SJCRH30 (cell line): ENCODE data around the gene HEATR5B. TPM values are rescaled to one million over a fixed set of nuclear protein-coding genes. Genes with fewer than 3 reads are reported as not detected.
"Not testable (repeated sequence)": the region's sequence is repeated elsewhere in the genome, so short reads cannot be mapped to it uniquely, and the experiment has no call there.

Source experiments
- DNase-seq, 2 experiments: peaks; one replicate each; pipeline ENCODE4 v3.0.0-alpha.2; 2015 to 2020
- H3K27ac ChIP-seq: fragments of 250-450 bp; sonication (Bioruptor Pico); 2 replicates; pipeline ENCODE4 v1.5.1; 2020; ENCODE audit warnings: mild to moderate bottlenecking, moderate library complexity
- H3K27me3 ChIP-seq: fragments of 250-450 bp; sonication (Bioruptor Pico); 2 replicates; pipeline ENCODE4 v1.5.1; 2020; ENCODE audit warnings: mild to moderate bottlenecking, moderate library complexity
- H3K36me3 ChIP-seq: fragments of 250-450 bp; sonication (Bioruptor Pico); 2 replicates; pipeline ENCODE4 v1.5.1; 2020; ENCODE audit warnings: mild to moderate bottlenecking, moderate library complexity
- H3K4me1 ChIP-seq: fragments of 250-450 bp; sonication (Bioruptor Pico); 2 replicates; pipeline ENCODE4 v1.5.1; 2020; ENCODE audit warnings: mild to moderate bottlenecking, moderate library complexity
- H3K4me3 ChIP-seq: fragments of 250-450 bp; sonication (Bioruptor Pico); 2 replicates; pipeline ENCODE4 v1.5.1; 2020; ENCODE audit warnings: mild to moderate bottlenecking, moderate library complexity
- H3K9me3 ChIP-seq: fragments of 250-450 bp; sonication (Bioruptor Pico); replicated peaks from 2 replicates; pipeline ENCODE4 v1.5.1; 2020; ENCODE audit warnings: mild to moderate bottlenecking, moderate library complexity
- total RNA-seq: library from RNA; depleted of rRNA; stranded (reverse); fragments of >200 nt; shearing (Covaris generic); gene quantifications from 2 replicates; pipeline ENCODE4 v1.2.3, GENCODE V29; 2014

Gene HEATR5B
- total RNA-seq, 1 experiment from 2014 or later, result 23.9 TPM

DNA sequence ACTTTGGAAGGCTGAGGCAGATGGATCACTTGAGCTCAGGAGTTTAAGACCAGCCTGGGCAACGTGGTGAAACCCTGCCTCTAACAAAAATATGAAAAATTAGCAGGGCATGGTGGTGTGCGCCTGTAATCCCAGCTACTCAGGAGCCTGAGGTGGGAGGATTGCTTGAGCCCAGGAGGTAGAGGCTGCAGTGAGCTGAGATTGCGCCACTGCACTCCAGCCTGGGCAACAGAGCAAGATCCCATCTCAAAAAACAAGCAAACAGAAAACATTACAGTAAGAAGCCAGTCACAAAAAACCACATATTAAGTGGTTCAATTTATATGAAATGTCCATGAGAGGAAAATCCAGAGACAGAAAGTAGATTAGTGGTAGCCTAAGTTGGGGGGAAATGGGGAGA is 105.2 kb downstream of the HEATR5B start:
- H3K4me3 ChIP-seq, H3K4me1 ChIP-seq, H3K36me3 ChIP-seq, DNase-seq, H3K27ac ChIP-seq, H3K27me3 ChIP-seq, H3K9me3 ChIP-seq: not testable (repeated sequence)

DNA sequence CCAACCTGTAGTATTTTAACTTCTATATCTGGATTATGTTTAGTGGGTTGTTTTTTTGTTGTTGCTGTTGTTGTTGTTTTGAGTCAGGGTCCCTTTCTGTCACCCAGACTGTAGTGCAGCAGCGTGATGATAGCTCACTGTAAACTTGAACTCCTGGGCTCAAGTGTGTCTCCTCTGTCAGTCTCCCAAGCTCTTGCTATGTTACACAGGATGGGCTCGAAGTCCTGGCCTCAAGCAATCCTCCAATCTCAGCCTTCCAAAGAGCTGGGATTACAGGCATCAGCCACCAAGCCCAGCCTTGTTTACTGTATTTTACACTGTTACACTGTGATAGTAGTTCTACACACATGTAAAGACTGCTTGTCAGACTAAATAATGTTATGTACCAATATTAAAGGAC is 108.1 kb downstream of the HEATR5B start:
- Histone ChIP-seq H3K36me3 (no peaks in the 10 kb centered on the region), H3K27me3 (no peaks in the 10 kb centered on the region), H3K27ac (no peak overlapping the region), H3K9me3 (no peaks in the 10 kb centered on the region), H3K4me1 (no peaks in the 10 kb centered on the region), H3K4me3 (no peak overlapping the region)
- DNase-seq, result no peak

DNA sequence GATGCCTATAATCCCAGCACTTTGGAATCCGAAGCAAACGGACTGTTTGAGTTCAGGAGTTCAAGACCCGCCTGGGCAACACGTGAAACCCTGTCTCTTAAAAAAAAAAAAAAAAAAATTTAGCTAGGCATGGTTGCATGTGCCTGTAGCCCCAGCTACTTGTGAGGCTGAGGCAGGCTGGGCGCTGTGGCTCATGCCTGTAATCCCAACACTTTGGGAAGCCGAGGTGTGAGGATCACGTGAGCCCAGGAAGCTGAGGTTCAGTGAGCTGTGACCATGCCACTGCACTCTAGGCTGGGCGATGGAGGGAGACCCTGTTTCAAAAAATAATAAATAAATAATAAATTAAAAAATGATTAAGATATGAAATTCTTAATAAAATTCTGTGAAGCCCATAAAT is 108.9 kb downstream of the HEATR5B start:
- no peak for DNase-seq
- H3K27me3 ChIP-seq, result no peaks in the 10 kb centered on the region
- H3K9me3 ChIP-seq, result no peaks in the 10 kb centered on the region
- H3K4me1 ChIP-seq, result no peaks in the 10 kb centered on the region
- H3K4me3 ChIP-seq, result no peak overlapping the region
- H3K27ac ChIP-seq, result no peak overlapping the region
- no peaks in the 10 kb centered on the region for H3K36me3 ChIP-seq

DNA sequence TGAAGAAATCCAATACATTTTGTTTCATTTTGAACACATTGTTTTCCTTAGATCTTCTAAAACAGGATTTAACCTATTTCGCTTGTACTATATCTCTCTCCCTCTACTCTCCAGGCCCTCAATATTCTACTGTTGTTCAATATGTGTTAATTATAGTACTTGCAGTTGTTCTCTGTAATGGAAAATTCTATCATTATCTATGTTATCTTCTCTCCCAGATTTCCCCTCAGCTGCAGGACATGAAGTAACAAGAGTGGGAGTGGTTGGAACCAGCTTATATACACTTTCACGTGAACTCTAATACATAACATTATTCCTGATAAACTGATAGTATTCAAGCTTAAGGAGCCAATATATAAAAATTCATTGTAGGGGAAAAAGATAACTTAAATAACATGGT is 110.9 kb downstream of the HEATR5B start:
- H3K4me3 ChIP-seq, result no peak overlapping the region
- H3K9me3 ChIP-seq, result no peaks in the 10 kb centered on the region
- no peak for DNase-seq
- no peaks in the 10 kb centered on the region for H3K36me3 ChIP-seq
- no peak overlapping the region for H3K27ac ChIP-seq
- H3K4me1 ChIP-seq, result no peaks in the 10 kb centered on the region
- no peaks in the 10 kb centered on the region for H3K27me3 ChIP-seq

DNA sequence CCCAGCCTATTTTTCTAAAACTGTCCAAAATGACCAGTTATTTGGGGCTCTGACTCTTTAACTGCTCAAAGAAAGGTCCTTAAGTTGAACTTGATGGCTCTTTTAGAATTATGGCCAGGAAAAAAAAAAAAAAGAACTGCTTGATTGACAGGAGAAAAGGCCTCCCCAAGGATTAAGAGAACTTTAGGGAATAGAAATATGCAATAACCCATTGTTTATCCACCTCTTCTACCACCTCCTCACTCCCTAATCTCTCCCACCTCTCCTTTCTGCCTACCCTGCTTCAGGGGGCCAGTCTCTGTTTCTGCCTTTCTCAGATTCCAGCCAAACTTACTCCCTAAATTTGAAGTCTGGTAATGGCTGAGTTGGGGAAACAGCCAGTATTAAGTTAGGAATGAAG is 112.2 kb downstream of the HEATR5B start:
- Histone ChIP-seq H3K27me3 (no peaks in the 10 kb centered on the region), H3K4me1 (no peaks in the 10 kb centered on the region; the same call in 1 of the 2 replicates), H3K9me3 (no peaks in the 10 kb centered on the region), H3K4me3 (no peak overlapping the region), H3K27ac (no peak overlapping the region), H3K36me3 (no peaks in the 10 kb centered on the region)
- DNase-seq, result no peak

DNA sequence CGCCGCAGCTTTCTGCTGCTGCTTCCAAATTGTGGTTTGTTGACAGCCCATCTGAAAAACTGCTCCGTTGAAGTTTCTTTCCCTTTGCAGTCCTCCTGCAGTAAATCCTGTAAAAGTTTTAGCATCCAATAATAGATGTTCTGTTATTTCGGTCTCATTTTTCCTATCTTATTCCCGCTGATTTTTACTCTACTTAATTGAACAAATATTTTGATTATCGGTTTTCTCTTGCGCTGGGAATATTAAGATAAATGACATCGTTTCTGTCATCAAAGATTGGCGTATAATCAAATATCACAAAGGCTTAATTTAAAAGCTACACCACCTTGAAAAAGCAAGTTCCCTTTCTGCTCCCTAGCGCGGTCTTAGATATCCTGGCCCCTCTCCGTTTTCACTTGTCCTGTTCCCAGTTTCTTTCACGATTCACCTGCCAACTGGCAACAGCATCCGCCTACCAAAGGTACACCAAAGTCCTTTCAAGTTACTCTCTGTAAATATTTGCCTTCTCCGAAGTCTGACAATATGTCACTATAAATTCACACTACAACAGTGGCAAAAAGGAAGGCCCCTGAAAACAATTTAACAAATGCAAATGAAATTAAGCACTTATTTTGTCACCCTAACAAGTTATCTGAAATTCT is 116.8 kb downstream of the HEATR5B start:
- H3K4me3 ChIP-seq, result peak overlapping the region; percentile 94
- no peaks in the 10 kb centered on the region for H3K36me3 ChIP-seq
- H3K9me3 ChIP-seq, result no peaks in the 10 kb centered on the region
- H3K27ac ChIP-seq, result peak overlapping the region; percentile 60
- DNase-seq, result peak in 1 of 2 experiments; percentile 21
- no peaks in the 10 kb centered on the region; the same call in 1 of the 2 replicates for H3K4me1 ChIP-seq
- H3K27me3 ChIP-seq, result no peaks in the 10 kb centered on the region

DNA sequence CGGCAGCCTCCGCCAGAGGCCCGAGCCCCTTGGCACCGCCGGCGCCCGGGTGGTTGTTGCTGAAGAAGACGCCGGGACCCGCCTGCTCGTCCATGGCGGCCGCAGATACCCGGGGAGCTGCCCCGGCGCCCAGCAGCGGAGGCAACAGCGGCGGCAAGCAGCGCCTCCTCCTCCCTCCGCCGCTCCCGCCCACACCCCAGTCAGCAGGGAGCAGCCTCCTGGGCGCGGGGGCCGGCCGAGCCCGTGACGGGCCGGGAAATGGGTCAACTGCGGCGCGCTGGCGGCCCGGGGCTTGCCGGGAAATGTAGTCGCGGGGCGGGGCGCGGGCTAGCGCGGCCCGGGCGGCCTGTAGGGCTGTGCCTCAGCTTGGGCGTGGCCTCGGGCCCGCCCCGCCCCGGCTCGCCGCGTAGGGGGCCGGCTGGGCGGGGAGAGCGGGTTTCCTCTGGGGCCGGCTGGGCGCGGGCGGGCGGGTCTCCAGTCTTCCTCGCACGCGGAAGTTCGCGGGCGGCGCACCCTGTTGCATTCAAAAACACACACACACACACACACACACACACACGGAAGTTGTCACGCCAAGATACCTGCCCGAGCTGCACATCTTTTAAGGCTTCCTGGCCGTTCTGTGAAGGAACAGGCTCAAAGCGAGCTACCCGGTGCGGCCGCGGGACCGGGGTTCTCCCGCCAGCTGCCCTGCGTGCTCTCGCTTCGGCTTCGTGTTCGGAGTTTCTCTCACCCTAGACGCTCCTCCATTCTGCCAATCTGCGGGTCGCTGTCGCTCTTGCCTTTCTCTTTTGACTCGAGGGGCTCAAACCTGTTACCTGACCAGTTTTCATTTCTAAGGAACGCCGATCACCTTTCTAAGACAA is 117.6 kb downstream of the HEATR5B start, which contains the start of gene STRN:
TSS of gene STRN (minus strand) at position 167 of the 866 bp plus-strand sequence. CDS start at position 94, 73 bp downstream.
- H3K4me3 ChIP-seq, result peak within 1 kb of the TSS; percentile 94
- no peaks in the 10 kb centered on the region for H3K36me3 ChIP-seq
- H3K4me1 ChIP-seq, result no peaks in the 10 kb centered on the region; the same call in 1 of the 2 replicates
- no peaks in the 10 kb centered on the region for H3K9me3 ChIP-seq
- peak; percentile 97 to 98 for DNase-seq
- H3K27ac ChIP-seq, result peak within 1 kb of the TSS; percentile 60
- H3K27me3 ChIP-seq, result no peaks in the 10 kb centered on the region

DNA sequence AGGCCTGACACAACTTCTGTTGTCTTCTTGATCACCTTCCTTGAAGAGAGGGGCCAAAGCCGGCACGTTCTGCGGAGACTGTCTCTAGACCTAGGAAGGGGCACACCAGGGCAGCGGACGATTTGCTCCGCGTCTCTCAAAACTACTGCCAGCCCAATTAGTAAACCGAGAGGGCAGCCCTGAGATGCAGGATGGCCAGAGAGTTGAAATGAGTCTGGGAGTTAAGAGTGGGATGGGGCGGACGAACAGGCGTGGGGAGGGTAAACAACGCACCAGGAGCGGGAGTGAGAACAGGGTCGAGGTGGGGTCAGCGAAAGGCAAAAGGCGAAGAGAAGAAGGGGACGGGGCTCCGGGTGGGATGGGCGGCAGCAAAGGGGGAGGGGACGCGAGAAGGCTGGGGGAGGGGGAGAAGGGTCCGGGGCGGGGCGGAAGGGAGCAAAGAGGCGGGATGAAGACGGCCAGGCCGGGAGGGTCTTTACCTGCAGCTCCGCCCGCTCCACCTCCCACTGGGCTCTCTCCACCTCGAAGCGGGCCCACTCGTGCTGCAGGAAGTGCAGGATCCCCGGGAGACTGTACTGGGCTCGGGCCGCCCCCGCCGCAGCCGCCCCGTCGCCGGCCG is 118.3 kb downstream of the HEATR5B start:
- Histone ChIP-seq H3K27ac (peak overlapping the region; percentile 34; the same call in 1 of the 2 replicates), H3K4me3 (peak overlapping the region; percentile 94), H3K27me3 (no peaks in the 10 kb centered on the region), H3K36me3 (no peaks in the 10 kb centered on the region), H3K9me3 (no peaks in the 10 kb centered on the region), H3K4me1 (no peaks in the 10 kb centered on the region; the same call in 1 of the 2 replicates)
- peak; percentile 67 to 68 for DNase-seq

DNA sequence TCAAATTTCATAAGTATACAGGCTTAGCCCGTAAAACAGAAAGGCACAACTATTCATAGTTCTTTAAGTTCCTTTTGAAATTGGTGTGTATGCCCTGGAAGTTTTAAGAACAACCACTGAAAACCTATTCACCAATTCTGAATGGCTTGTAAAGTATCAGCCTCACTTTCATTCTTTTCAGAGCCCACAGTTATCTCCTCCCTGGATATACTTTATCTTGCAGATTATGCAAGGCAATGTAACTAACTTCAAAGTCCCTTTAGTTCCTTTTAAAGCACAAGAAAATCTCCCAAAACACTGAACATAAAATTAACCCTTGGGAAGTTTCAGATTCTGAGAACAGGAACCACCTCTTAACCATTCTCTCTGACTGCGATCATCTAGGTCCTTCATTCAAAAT is 119.0 kb downstream of the HEATR5B start:
- peak overlapping the region; percentile 94 for H3K4me3 ChIP-seq
- H3K27me3 ChIP-seq, result no peaks in the 10 kb centered on the region
- H3K9me3 ChIP-seq, result no peaks in the 10 kb centered on the region
- no peaks in the 10 kb centered on the region; the same call in 1 of the 2 replicates for H3K4me1 ChIP-seq
- H3K36me3 ChIP-seq, result peaks cover 4% of the 10 kb centered on the region; the same call in 1 of the 2 replicates
- peak overlapping the region; percentile 34; the same call in 1 of the 2 replicates for H3K27ac ChIP-seq
- no peak for DNase-seq

DNA sequence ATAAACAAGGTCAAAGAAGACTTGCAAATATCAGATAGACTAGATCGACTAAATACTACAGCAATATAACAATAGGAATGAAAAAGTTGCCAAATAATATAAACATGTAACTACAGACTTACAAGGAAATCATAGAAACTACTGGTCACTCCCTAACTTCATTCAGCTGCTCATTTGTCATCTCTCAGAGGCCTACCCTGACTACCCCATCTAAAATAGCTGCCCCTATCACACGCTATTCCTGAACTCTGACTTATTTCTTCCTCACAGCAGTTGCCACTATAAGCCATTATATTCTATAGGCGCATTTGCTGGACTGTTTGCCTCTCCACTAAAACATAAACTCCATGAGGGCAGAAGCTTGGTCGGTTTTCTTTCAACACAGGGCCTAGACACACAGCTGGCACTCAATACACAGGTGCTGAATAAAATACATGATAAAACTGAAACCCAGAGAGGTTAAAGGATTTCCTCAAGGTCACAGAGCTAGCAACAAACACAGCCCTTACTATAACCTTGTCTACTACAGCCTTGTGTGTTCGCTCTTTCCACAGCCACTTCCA is 119.6 kb downstream of the HEATR5B start:
- DNase-seq, result no peak
- Histone ChIP-seq H3K4me3 (peak overlapping the region; percentile 94), H3K27me3 (no peaks in the 10 kb centered on the region), H3K36me3 (peaks cover 4% of the 10 kb centered on the region; the same call in 1 of the 2 replicates), H3K27ac (no peak overlapping the region), H3K4me1 (no peaks in the 10 kb centered on the region; the same call in none of the 2 replicates), H3K9me3 (no peaks in the 10 kb centered on the region)

DNA sequence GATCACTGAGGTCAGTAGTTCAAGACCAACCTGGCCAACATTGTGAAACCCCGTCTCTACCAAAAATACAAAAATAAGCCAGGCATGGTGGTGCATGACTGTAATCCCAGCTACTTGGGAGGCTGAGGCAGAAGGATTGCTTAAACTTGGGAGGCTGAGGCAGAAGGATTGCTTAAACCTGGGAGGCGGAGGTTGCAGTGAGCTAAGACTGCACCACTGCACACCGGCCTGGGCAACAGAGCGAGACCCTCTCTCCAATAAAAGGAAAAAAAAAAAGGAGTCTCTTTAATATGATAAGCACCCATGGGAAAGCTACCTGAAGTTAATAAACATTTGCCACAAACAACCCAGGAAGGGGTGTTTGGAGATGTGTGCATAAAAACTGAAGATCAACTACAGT is 120.4 kb downstream of the HEATR5B start:
- Histone ChIP-seq H3K9me3 (no peaks in the 10 kb centered on the region), H3K27me3 (no peaks in the 10 kb centered on the region), H3K4me3 (no peak overlapping the region), H3K36me3 (peaks cover 7% of the 10 kb centered on the region), H3K27ac (no peak overlapping the region), H3K4me1 (no peaks in the 10 kb centered on the region; the same call in none of the 2 replicates)
- no peak for DNase-seq

DNA sequence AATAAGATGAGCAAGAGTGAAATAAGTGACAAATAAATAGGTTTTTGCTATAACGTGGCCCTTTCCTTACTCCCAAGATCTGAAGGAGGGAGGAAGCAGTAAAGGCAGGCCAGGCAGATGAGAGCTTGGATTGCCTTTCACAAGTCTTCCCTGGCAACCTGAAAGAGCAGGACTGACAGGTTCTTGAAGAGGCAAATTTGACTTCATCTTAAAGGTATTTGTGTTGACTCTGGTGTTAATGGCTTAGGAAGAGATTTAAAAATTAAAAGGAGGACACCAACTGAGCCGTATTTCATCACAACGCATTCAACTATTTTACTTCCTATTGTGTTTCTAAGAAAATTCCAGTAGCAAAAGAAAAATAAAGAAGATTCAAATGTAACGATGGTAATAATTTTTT is 121.1 kb downstream of the HEATR5B start:
- H3K4me3 ChIP-seq, result no peak overlapping the region
- no peaks in the 10 kb centered on the region; the same call in none of the 2 replicates for H3K4me1 ChIP-seq
- H3K27ac ChIP-seq, result no peak overlapping the region
- no peaks in the 10 kb centered on the region for H3K9me3 ChIP-seq
- H3K27me3 ChIP-seq, result no peaks in the 10 kb centered on the region
- no peak for DNase-seq
- peaks cover 7% of the 10 kb centered on the region for H3K36me3 ChIP-seq

DNA sequence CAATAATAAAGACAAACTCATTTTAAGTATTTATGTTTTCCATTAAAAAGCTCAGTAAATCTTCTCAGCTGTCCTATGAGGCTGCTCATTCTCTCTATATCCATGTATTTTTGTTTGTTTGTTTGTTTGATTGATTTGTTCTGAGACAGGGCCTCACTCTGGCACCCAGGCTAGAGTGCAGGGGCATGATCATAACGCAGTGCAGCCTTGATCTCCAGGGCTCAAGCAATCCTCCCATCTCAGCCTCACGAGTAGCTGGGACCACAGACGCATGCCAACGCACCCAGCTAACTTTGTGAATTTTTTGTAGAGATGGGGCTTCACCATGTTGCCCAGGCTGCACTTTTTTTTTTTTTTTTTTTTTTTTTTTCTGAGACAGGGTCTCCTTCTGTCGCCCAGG is 123.4 kb downstream of the HEATR5B start:
- Histone ChIP-seq H3K9me3 (no peaks in the 10 kb centered on the region), H3K36me3 (peaks cover 7% of the 10 kb centered on the region), H3K4me1 (no peaks in the 10 kb centered on the region; the same call in 1 of the 2 replicates), H3K4me3 (no peak overlapping the region), H3K27me3 (no peaks in the 10 kb centered on the region), H3K27ac (no peak overlapping the region)
- DNase-seq, result no peak

DNA sequence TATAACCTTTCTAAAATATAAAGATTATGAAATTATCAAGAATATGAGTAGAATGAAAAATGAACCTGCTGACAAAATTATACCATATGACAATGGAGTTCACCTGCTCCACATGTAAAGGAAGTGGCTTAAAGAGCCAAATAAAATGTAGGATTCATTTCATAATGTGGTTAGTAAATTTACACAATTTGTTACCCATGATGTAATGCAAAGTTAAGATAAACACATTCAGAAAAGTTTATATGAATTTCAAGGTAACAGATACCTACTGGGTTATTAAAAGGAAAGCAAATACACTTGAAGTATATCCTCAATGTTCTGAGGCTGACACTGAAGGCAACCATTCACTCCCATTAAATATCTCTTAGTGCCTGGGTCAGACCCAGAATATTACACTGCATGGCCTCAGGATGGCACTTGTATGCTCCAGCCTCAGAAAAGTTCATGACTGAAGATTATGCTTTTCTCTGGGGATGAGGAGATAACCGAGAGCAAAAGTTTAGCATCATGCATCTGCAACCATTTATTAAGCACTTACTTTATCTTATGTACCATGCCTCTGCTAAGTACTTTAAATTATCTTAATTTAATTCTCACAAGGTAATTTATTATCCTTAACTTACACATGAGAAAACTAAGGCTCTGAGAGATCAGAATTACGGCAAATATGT is 124.0 kb downstream of the HEATR5B start:
- Histone ChIP-seq H3K27me3 (no peaks in the 10 kb centered on the region), H3K9me3 (no peaks in the 10 kb centered on the region), H3K27ac (no peak overlapping the region), H3K4me3 (no peak overlapping the region), H3K36me3 (peaks cover 7% of the 10 kb centered on the region), H3K4me1 (no peaks in the 10 kb centered on the region; the same call in 1 of the 2 replicates)
- DNase-seq, result no peak
